ENCODE results near the gene TCL1A.

Gene TCL1A

GRCh38 chr14:95700221-95700976 lies 13.5 kb downstream of the TCL1A start:
- Histone ChIP-seq H3K9me2 (replicated peaks; ENCODE audit: control insufficient read depth, low read length) (no peaks in the 10 kb centered on the region), H3K27me3 (ENCODE audit: control insufficient read depth, low read length) (peaks cover 16% of the 10 kb centered on the region), H3K4me2 (ENCODE audit: low read length) (no peak overlapping the region), H3K4me3 (ENCODE audit: low read length) (no peak overlapping the region), H3K79me2 (ENCODE audit: control insufficient read depth, low read length) (no peaks in the 10 kb centered on the region), H3K36me3 (ENCODE audit: control insufficient read depth, low read length) (0 out of 2 replicates have a peak, but pooled peaks cover 6% of the 10 kb centered on the region), H3K4me1 (ENCODE audit: control insufficient read depth, low read length) (peaks cover 49% of the 10 kb centered on the region), H3F3A (ENCODE audit: control insufficient read depth, insufficient read depth) (no peaks in the 10 kb centered on the region), H3K9me3 (ENCODE audit: control insufficient read depth, insufficient read depth, low read length) (no peaks in the 10 kb centered on the region), H4K20me1 (ENCODE audit: control insufficient read depth, insufficient read depth, low read depth, low read length) (no peaks in the 10 kb centered on the region), H3K27ac (ENCODE audit: low read depth, low read length) (no peak overlapping the region)
- TF ChIP-seq CTCF (IDR thresholded peaks at IDR 0.05; ENCODE audit: low read depth, low read length, poor library complexity, severe bottlenecking) (no peak), EZH2phosphoT487 (IDR thresholded peaks at IDR 0.05; ENCODE audit: borderline replicate concordance, low read length) (no peak)

DNA sequence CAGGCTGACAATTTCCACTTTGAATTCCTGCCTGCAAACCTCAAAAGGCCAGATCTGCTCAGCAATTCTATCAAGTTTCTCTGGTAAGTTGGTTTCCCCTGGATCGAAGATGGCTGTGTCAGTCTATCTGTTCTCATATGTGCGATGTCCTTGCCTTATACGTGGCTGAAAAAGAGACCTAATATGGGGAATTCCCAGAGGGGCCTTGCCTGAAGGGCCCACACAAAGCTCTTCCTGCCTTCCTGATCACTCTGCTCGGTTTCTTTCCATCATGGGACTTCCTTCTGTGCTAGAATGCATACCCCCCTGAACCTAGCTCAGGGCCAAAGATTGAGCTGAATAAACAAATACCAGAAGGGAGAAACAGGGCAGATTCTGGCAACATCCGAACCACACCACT lies 14.5 kb downstream of the TCL1A start:
- H3K79me2 ChIP-seq (ENCODE audit: control insufficient read depth, low read length) = no peaks in the 10 kb centered on the region
- no peaks in the 10 kb centered on the region for H3K9me3 ChIP-seq (ENCODE audit: control insufficient read depth, insufficient read depth, low read length)
- H3K9me2 ChIP-seq (replicated peaks; ENCODE audit: control insufficient read depth, low read length) = no peaks in the 10 kb centered on the region
- H3F3A ChIP-seq (ENCODE audit: control insufficient read depth, insufficient read depth) = no peaks in the 10 kb centered on the region
- 0 out of 2 replicates have a peak, but pooled peaks cover 11% of the 10 kb centered on the region for H3K27me3 ChIP-seq (ENCODE audit: control insufficient read depth, low read length)
- no peak overlapping the region for H3K27ac ChIP-seq (ENCODE audit: low read depth, low read length)
- H4K20me1 ChIP-seq (ENCODE audit: control insufficient read depth, insufficient read depth, low read depth, low read length) = no peaks in the 10 kb centered on the region
- H3K4me2 ChIP-seq (ENCODE audit: low read length) = peak overlapping the region; percentile 1; the same call in 1 of the 2 replicates
- 0 out of 2 replicates have a peak overlapping the region, but pooled peaks have one; percentile 12 for H3K4me3 ChIP-seq (ENCODE audit: low read length)
- H3K4me1 ChIP-seq (ENCODE audit: control insufficient read depth, low read length) = peaks cover 59% of the 10 kb centered on the region
- TF ChIP-seq CTCF (IDR thresholded peaks at IDR 0.05; ENCODE audit: low read depth, low read length, poor library complexity, severe bottlenecking) (no peak), EZH2phosphoT487 (IDR thresholded peaks at IDR 0.05; ENCODE audit: borderline replicate concordance, low read length) (no peak)
- H3K36me3 ChIP-seq (ENCODE audit: control insufficient read depth, low read length) = 0 out of 2 replicates have a peak, but pooled peaks cover 6% of the 10 kb centered on the region

DNA sequence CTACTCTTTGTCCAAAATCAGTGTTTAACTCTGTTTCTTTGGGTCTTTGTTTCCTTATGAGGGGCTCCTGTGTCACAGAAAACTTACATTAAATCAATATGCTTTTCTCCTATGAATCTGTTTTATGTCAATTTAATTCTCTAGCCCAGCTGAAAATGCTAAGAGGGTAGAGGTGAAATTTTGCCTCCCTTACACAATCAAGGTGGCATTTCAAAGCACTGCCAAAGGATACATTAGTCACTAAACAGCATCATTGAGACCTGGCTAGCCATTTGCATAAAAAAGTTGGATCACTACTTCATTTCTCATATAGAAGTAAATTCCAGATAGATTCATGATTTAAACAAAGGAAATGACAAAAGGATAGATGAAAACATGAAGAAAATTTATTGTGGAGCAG lies 15.6 kb downstream of the TCL1A start:
- peaks cover 59% of the 10 kb centered on the region for H3K4me1 ChIP-seq (ENCODE audit: control insufficient read depth, low read length)
- no peaks in the 10 kb centered on the region for H4K20me1 ChIP-seq (ENCODE audit: control insufficient read depth, insufficient read depth, low read depth, low read length)
- no peaks in the 10 kb centered on the region for H3F3A ChIP-seq (ENCODE audit: control insufficient read depth, insufficient read depth)
- H3K9me2 ChIP-seq (replicated peaks; ENCODE audit: control insufficient read depth, low read length) = no peaks in the 10 kb centered on the region
- H3K4me3 ChIP-seq (ENCODE audit: low read length) = no peak overlapping the region; the same call in 1 of the 2 replicates
- H3K9me3 ChIP-seq (ENCODE audit: control insufficient read depth, insufficient read depth, low read length) = no peaks in the 10 kb centered on the region
- H3K4me2 ChIP-seq (ENCODE audit: low read length) = peak overlapping the region; percentile 53
- no peaks in the 10 kb centered on the region for H3K79me2 ChIP-seq (ENCODE audit: control insufficient read depth, low read length)
- H3K36me3 ChIP-seq (ENCODE audit: control insufficient read depth, low read length) = 0 out of 2 replicates have a peak, but pooled peaks cover 6% of the 10 kb centered on the region
- peak overlapping the region; percentile 53 for H3K27ac ChIP-seq (ENCODE audit: low read depth, low read length)
- no peak for TF ChIP-seq CTCF (IDR thresholded peaks at IDR 0.05; ENCODE audit: low read depth, low read length, poor library complexity, severe bottlenecking)
- TF ChIP-seq EZH2phosphoT487 (IDR thresholded peaks at IDR 0.05; ENCODE audit: borderline replicate concordance, low read length) = no peak
- H3K27me3 ChIP-seq (ENCODE audit: control insufficient read depth, low read length) = 0 out of 2 replicates have a peak, but pooled peaks cover 5% of the 10 kb centered on the region
